Measurements from ENCODE around the gene STK38L. TPM values are rescaled to one million over a fixed set of nuclear protein-coding genes. Genes with fewer than 3 reads are reported as not detected.

STK38L gene
- total RNA-seq (2012; rRNA removed): 11.4 and 14.9 TPM in 2 replicates

DNA sequence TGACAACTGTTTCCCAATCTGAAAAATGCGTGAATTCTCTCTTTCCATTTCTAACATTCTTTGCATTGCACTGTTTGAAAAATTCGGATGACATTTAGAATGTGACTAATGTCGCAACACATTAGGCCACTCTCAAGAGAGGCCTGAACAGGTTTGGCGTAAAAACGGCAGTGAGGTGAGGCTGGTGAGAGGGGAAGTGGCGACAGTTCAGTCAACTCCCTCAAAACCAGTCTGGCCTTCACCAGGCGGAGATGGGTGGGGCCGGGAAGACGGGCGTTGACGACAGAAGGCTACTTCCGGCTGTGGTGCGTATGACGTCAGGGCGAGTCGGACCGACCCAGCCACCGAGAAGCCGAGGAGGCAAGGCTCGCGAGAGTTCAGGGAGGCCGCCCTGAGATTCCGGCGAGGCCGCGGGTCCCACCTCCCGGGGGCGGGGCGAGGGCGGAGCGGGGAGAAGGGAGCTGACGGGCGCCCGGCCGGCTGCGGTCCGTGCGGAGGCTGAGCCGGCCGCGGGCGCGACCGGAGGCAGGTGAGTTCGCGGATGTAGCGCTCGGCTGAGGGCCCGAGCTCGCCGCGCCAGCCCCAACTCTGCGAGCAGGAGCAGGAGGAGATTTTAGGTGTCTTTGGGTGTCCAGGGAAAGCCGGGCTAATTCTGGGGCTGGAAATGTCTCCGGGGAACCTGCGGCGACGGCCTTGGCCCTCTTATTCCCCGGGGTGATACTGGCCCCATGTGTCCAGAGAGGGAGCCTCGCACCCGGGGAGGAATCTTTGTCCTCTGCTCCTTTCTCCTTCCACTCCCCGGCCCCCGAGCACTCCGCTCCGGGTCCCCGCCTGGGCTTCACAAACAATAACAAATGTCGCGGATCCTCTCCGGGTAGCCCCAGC is at the start of gene STK38L:
Gene STK38L (plus strand): TSS at position 483 of the 885 bp plus-strand sequence. CDS start 53,435 bp downstream, outside the sequence.
- Histone ChIP-seq H3K4me2 (ENCODE audit: low read length) (peak within 1 kb of the TSS; percentile 96), H3K9me3 (replicated peaks; ENCODE audit: low read length) (no peaks in the 10 kb centered on the region), H3K9ac (ENCODE audit: low read depth, low read length) (peak within 1 kb of the TSS; percentile 95), H3K4me1 (ENCODE audit: control insufficient read depth, insufficient read depth, low read length) (peaks cover 18% of the 10 kb centered on the region), H3K27me3 (ENCODE audit: control insufficient read depth, insufficient read depth, low read length) (no peaks in the 10 kb centered on the region), H3K36me3 (ENCODE audit: insufficient read depth, low read length) (no peaks in the 10 kb centered on the region), H3K4me3 (ENCODE audit: low read length) (peak within 1 kb of the TSS; percentile 90)

GRCh38 chr12:27194644-27195043 is 49.4 kb upstream of the STK38L start:
- Histone ChIP-seq H3K27me3 (ENCODE audit: control insufficient read depth, insufficient read depth, low read length) (no peaks in the 10 kb centered on the region), H3K4me3 (ENCODE audit: low read length) (no peak overlapping the region), H3K4me2 (ENCODE audit: low read length) (no peak overlapping the region), H3K36me3 (ENCODE audit: insufficient read depth, low read length) (no peaks in the 10 kb centered on the region), H3K9me3 (replicated peaks; ENCODE audit: low read length) (no peaks in the 10 kb centered on the region), H3K9ac (ENCODE audit: low read depth, low read length) (no peak overlapping the region), H3K4me1 (ENCODE audit: control insufficient read depth, insufficient read depth, low read length) (peaks cover 56% of the 10 kb centered on the region)

GRCh38 chr12:27198036-27198435 is 46.0 kb upstream of the STK38L start:
- H3K4me1 ChIP-seq (ENCODE audit: control insufficient read depth, insufficient read depth, low read length): peaks cover 28% of the 10 kb centered on the region

DNA sequence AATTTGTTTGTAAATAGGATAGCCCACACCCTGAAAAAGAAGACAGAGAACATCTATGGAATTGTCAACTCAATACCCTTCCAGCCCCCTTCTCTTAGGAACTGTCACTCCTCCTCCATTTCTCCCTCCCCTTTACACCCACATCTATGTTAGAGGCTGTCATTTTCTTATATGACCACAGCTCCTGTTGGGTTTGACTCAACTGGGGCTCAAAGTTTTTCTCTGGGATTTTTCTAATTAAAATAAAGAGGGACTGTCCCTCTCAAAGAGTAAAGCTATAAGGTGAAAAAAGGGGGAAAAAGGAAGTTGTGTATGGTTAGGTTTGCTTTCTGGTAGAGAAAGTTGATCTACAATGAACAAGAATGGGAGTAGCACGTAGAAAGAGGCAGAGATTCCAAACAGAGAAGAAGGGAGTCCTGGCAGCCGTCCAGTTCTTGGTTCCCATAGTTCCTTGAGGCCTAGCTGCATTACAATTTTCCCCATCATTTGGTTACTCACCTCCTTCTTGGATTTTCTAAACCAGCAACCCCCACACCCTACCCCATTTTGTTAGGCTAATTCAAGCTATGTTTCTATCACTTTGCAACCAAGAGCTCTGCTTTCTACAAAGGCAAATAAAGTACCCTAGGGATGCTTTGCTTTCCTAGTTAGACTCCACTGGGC is 44.3 kb upstream of the STK38L start:
- H3K9ac ChIP-seq (ENCODE audit: low read depth, low read length): no peak overlapping the region
- no peaks in the 10 kb centered on the region for H3K36me3 ChIP-seq (ENCODE audit: insufficient read depth, low read length)
- no peaks in the 10 kb centered on the region for H3K27me3 ChIP-seq (ENCODE audit: control insufficient read depth, insufficient read depth, low read length)
- H3K4me2 ChIP-seq (ENCODE audit: low read length): no peak overlapping the region
- H3K9me3 ChIP-seq (replicated peaks; ENCODE audit: low read length): no peaks in the 10 kb centered on the region
- H3K4me1 ChIP-seq (ENCODE audit: control insufficient read depth, insufficient read depth, low read length): peaks cover 11% of the 10 kb centered on the region
- no peak overlapping the region for H3K4me3 ChIP-seq (ENCODE audit: low read length)

More at GRCh38 chr12:27198036-27198435, 46.0 kb upstream of the STK38L start:
- Histone ChIP-seq H3K4me3 (ENCODE audit: low read length) (no peak overlapping the region), H3K27me3 (ENCODE audit: control insufficient read depth, insufficient read depth, low read length) (no peaks in the 10 kb centered on the region), H3K9ac (ENCODE audit: low read depth, low read length) (no peak overlapping the region), H3K9me3 (replicated peaks; ENCODE audit: low read length) (no peaks in the 10 kb centered on the region), H3K4me2 (ENCODE audit: low read length) (peak overlapping the region; percentile 12), H3K36me3 (ENCODE audit: insufficient read depth, low read length) (no peaks in the 10 kb centered on the region)

- H3K36me3 ChIP-seq (ENCODE audit: insufficient read depth, low read length): no peaks in the 10 kb centered on the region
- H3K9me3 ChIP-seq (replicated peaks; ENCODE audit: low read length): no peaks in the 10 kb centered on the region
- H3K9ac ChIP-seq (ENCODE audit: low read depth, low read length): no peak overlapping the region
- H3K27me3 ChIP-seq (ENCODE audit: control insufficient read depth, insufficient read depth, low read length): no peaks in the 10 kb centered on the region
- no peak overlapping the region for H3K4me2 ChIP-seq (ENCODE audit: low read length)
- no peak overlapping the region for H3K4me3 ChIP-seq (ENCODE audit: low read length)
- H3K4me1 ChIP-seq (ENCODE audit: control insufficient read depth, insufficient read depth, low read length): peaks cover 10% of the 10 kb centered on the region
Observed at GRCh38 chr12:27201169-27201568, 42.9 kb upstream of the STK38L start.

DNA sequence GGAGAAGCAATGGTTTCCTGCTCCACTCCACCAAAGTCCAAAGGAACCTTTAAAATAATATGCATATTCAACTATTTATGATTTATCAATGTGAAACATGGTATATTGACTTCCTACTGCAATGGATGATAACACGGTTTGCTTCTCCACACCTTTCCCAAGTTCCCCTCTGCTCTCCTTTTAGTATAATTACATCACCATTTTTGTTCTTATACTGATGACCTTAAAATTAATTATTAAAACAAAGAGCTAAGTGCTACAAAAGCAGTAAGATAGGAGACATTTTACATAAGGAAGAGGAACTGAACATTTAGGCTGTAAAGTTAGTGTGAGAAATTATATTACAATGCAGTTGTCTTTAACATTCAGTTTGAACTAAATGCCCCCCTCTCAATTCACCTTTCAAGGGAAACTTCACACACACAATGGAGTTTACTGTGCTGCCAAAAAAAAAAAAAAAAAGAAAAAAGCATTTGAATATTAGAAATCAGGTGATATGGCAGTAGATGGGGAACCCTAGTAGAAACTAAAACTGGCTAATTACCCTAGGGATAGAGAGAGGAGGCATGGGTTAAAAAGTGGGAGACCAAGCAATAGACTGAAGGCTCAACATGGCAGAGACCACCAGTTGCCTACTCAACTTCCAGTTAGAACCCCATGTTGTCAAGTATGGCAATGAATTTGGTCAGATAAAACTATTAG is 37.1 kb upstream of the STK38L start:
- no peaks in the 10 kb centered on the region for H3K36me3 ChIP-seq (ENCODE audit: insufficient read depth, low read length)
- H3K27me3 ChIP-seq (ENCODE audit: control insufficient read depth, insufficient read depth, low read length): no peaks in the 10 kb centered on the region
- no peak overlapping the region for H3K4me2 ChIP-seq (ENCODE audit: low read length)

GRCh38 chr12:27207615-27208413 is 36.3 kb upstream of the STK38L start:
- H3K9ac ChIP-seq (ENCODE audit: low read depth, low read length): no peak overlapping the region
- no peaks in the 10 kb centered on the region for H3K36me3 ChIP-seq (ENCODE audit: insufficient read depth, low read length)
- no peaks in the 10 kb centered on the region for H3K27me3 ChIP-seq (ENCODE audit: control insufficient read depth, insufficient read depth, low read length)
- H3K4me1 ChIP-seq (ENCODE audit: control insufficient read depth, insufficient read depth, low read length): no peaks in the 10 kb centered on the region
- H3K4me3 ChIP-seq (ENCODE audit: low read length): no peak overlapping the region
- H3K9me3 ChIP-seq (replicated peaks; ENCODE audit: low read length): no peaks in the 10 kb centered on the region
- no peak overlapping the region for H3K4me2 ChIP-seq (ENCODE audit: low read length)

More for the DNA sequence above, 37.1 kb upstream of the STK38L start:
- H3K4me3 ChIP-seq (ENCODE audit: low read length): no peak overlapping the region
- H3K9me3 ChIP-seq (replicated peaks; ENCODE audit: low read length): no peaks in the 10 kb centered on the region
- no peaks in the 10 kb centered on the region for H3K4me1 ChIP-seq (ENCODE audit: control insufficient read depth, insufficient read depth, low read length)
- H3K9ac ChIP-seq (ENCODE audit: low read depth, low read length): no peak overlapping the region

GRCh38 chr12:27208414-27208750 is 35.7 kb upstream of the STK38L start:
- Histone ChIP-seq H3K4me1 (ENCODE audit: control insufficient read depth, insufficient read depth, low read length) (no peaks in the 10 kb centered on the region), H3K9me3 (replicated peaks; ENCODE audit: low read length) (no peaks in the 10 kb centered on the region), H3K4me2 (ENCODE audit: low read length) (no peak overlapping the region), H3K4me3 (ENCODE audit: low read length) (no peak overlapping the region), H3K9ac (ENCODE audit: low read depth, low read length) (no peak overlapping the region), H3K36me3 (ENCODE audit: insufficient read depth, low read length) (no peaks in the 10 kb centered on the region), H3K27me3 (ENCODE audit: control insufficient read depth, insufficient read depth, low read length) (no peaks in the 10 kb centered on the region)

- H3K36me3 ChIP-seq (ENCODE audit: insufficient read depth, low read length): no peaks in the 10 kb centered on the region
Observed at GRCh38 chr12:27209257-27209910, 34.7 kb upstream of the STK38L start.

GRCh38 chr12:27210187-27210586 is 33.9 kb upstream of the STK38L start:
- H3K36me3 ChIP-seq (ENCODE audit: insufficient read depth, low read length): no peaks in the 10 kb centered on the region
- H3K27me3 ChIP-seq (ENCODE audit: control insufficient read depth, insufficient read depth, low read length): no peaks in the 10 kb centered on the region
- H3K4me1 ChIP-seq (ENCODE audit: control insufficient read depth, insufficient read depth, low read length): no peaks in the 10 kb centered on the region
- no peaks in the 10 kb centered on the region for H3K9me3 ChIP-seq (replicated peaks; ENCODE audit: low read length)
- no peak overlapping the region for H3K4me2 ChIP-seq (ENCODE audit: low read length)
- H3K4me3 ChIP-seq (ENCODE audit: low read length): no peak overlapping the region
- no peak overlapping the region for H3K9ac ChIP-seq (ENCODE audit: low read depth, low read length)

More at GRCh38 chr12:27209257-27209910, 34.7 kb upstream of the STK38L start:
- H3K4me3 ChIP-seq (ENCODE audit: low read length): no peak overlapping the region
- H3K27me3 ChIP-seq (ENCODE audit: control insufficient read depth, insufficient read depth, low read length): no peaks in the 10 kb centered on the region
- no peak overlapping the region for H3K4me2 ChIP-seq (ENCODE audit: low read length)
- H3K4me1 ChIP-seq (ENCODE audit: control insufficient read depth, insufficient read depth, low read length): no peaks in the 10 kb centered on the region
- no peaks in the 10 kb centered on the region for H3K9me3 ChIP-seq (replicated peaks; ENCODE audit: low read length)
- no peak overlapping the region for H3K9ac ChIP-seq (ENCODE audit: low read depth, low read length)

Data from skeletal muscle satellite cell (primary cell).